H9 (cell line): ENCODE results near the gene OBI1. TPM values are rescaled to one million over a fixed set of nuclear protein-coding genes. Genes with fewer than 3 reads are reported as not detected.

Experiments
- DNase-seq: peaks from one replicate; pipeline ENCODE4 v3.0.0-alpha.2; 2017
- H2AFZ ChIP-seq: one replicate; pipeline ENCODE4 v1.6.1; 2013; ENCODE audit warnings: mild to moderate bottlenecking, low read length, control low read depth, moderate library complexity
- H2AK5ac ChIP-seq: 2 replicates; pipeline ENCODE4 v1.6.1; 2013; ENCODE audit warnings: low read length, control low read depth, mixed read lengths; ENCODE audit not compliant: insufficient read length
- H2BK120ac ChIP-seq: one replicate; pipeline ENCODE4 v1.6.1; 2013; ENCODE audit warnings: low read depth, mild to moderate bottlenecking, low read length, control low read depth, inconsistent platforms; ENCODE audit not compliant: poor library complexity, severe bottlenecking
- H2BK12ac ChIP-seq: 2 replicates; pipeline ENCODE4 v1.6.1; 2013; ENCODE audit warnings: low read length, control low read depth, mixed read lengths, low read depth; ENCODE audit not compliant: insufficient read length
- H2BK15ac ChIP-seq: 2 replicates; pipeline ENCODE4 v1.6.1; 2013; ENCODE audit warnings: low read depth, low read length, control low read depth
- H2BK20ac ChIP-seq: one replicate; pipeline ENCODE4 v1.6.1; 2013; ENCODE audit warnings: low read depth, mild to moderate bottlenecking, low read length, control low read depth, inconsistent platforms; ENCODE audit not compliant: poor library complexity, severe bottlenecking
- H2BK5ac ChIP-seq: 2 replicates; pipeline ENCODE4 v1.6.1; 2013; ENCODE audit warnings: low read length, control low read depth, mixed read lengths; ENCODE audit not compliant: insufficient read length
- H3K14ac ChIP-seq: 2 replicates; pipeline ENCODE4 v1.6.1; 2013; ENCODE audit warnings: low read length, control low read depth; ENCODE audit not compliant: insufficient read depth
- H3K18ac ChIP-seq: 2 replicates; pipeline ENCODE4 v1.6.1; 2013; ENCODE audit warnings: low read depth, mild to moderate bottlenecking, mixed read lengths, low read length, control low read depth; ENCODE audit not compliant: insufficient read length
- H3K23ac ChIP-seq: 2 replicates; pipeline ENCODE4 v1.6.1; 2013; ENCODE audit warnings: low read length, control low read depth, mixed read lengths, low read depth; ENCODE audit not compliant: insufficient read length
- H3K23me2 ChIP-seq: 2 replicates; pipeline ENCODE4 v1.6.1; 2013; ENCODE audit warnings: low read depth, mild to moderate bottlenecking, mixed read lengths, low read length, control low read depth; ENCODE audit not compliant: insufficient read length, poor library complexity, severe bottlenecking
- H3K27ac ChIP-seq: 2 replicates; pipeline ENCODE4 v1.5.1; 2013; ENCODE audit warnings: low read length, control low read depth, mixed read lengths, low read depth; ENCODE audit not compliant: insufficient read length
- H3K27me3 ChIP-seq: 2 replicates; pipeline ENCODE4 v1.6.1; 2013; ENCODE audit warnings: low read length, control low read depth, inconsistent platforms; ENCODE audit not compliant: insufficient read depth
- H3K4ac ChIP-seq: 2 replicates; pipeline ENCODE4 v1.6.1; 2013; ENCODE audit warnings: low read depth, mild to moderate bottlenecking, control low read depth, inconsistent platforms, low read length, moderate library complexity
- H3K4me1 ChIP-seq: 2 replicates; pipeline ENCODE4 v1.6.1; 2013; ENCODE audit warnings: low read length, control low read depth, inconsistent platforms; ENCODE audit not compliant: insufficient read depth
- H3K4me2 ChIP-seq: 2 replicates; pipeline ENCODE4 v1.6.1; 2013; ENCODE audit warnings: low read length, control low read depth, mixed read lengths; ENCODE audit not compliant: insufficient read length, insufficient read depth
- H3K56ac ChIP-seq: 2 replicates; pipeline ENCODE4 v1.6.1; 2013; ENCODE audit warnings: low read depth, mild to moderate bottlenecking, mixed read lengths, low read length, control low read depth; ENCODE audit not compliant: insufficient read length
- H3K79me1 ChIP-seq: 2 replicates; pipeline ENCODE4 v1.6.1; 2013; ENCODE audit warnings: low read depth, mild to moderate bottlenecking, moderate library complexity, low read length, control low read depth, inconsistent platforms; ENCODE audit not compliant: insufficient read depth, poor library complexity, severe bottlenecking
- H3K79me2 ChIP-seq: 2 replicates; pipeline ENCODE4 v1.6.1; 2013; ENCODE audit warnings: low read length, control low read depth, inconsistent platforms; ENCODE audit not compliant: insufficient read depth
- H3K9ac ChIP-seq: 2 replicates; pipeline ENCODE4 v1.6.1; 2013; ENCODE audit warnings: low read length, control low read depth, mixed read lengths; ENCODE audit not compliant: insufficient read length; ENCODE audit errors: extremely low read depth
- H3K9me3 ChIP-seq: one replicate; pipeline ENCODE4 v1.6.1; 2013; ENCODE audit warnings: low read depth, low read length, inconsistent platforms; ENCODE audit not compliant: control insufficient read depth
- H3T11ph ChIP-seq: one replicate; pipeline ENCODE4 v1.6.1; 2013; ENCODE audit warnings: mild to moderate bottlenecking, low read length, control low read depth, inconsistent platforms
- H4K20me1 ChIP-seq: one replicate; pipeline ENCODE4 v1.6.1; 2013; ENCODE audit not compliant: control insufficient read depth, insufficient read length, insufficient read depth
- H4K5ac ChIP-seq: 2 replicates; pipeline ENCODE4 v1.6.1; 2013; ENCODE audit warnings: low read depth, mild to moderate bottlenecking, mixed read lengths, low read length, control low read depth; ENCODE audit not compliant: insufficient read length
- H4K8ac ChIP-seq: replicated peaks from 2 replicates; pipeline ENCODE4 v1.6.1; 2013; ENCODE audit warnings: low read length, control low read depth, mixed read lengths, low read depth; ENCODE audit not compliant: insufficient read length
- H4K91ac ChIP-seq: 2 replicates; pipeline ENCODE4 v1.6.1; 2013; ENCODE audit warnings: low read depth, mild to moderate bottlenecking, moderate library complexity, mixed read lengths, low read length, control low read depth; ENCODE audit not compliant: insufficient read length
- H3K27ac Mint-ChIP-seq, 3 experiments: 2 replicates in 2 of 3; 3 replicates in 1 of 3; pipeline ENCODE4 v1.8.0; 2020 to 2021; ENCODE audit warnings: mixed read lengths in 3 of 3, mild to moderate bottlenecking in 1 of 3, moderate library complexity in 1 of 3
- H3K27me3 Mint-ChIP-seq: 2 replicates; pipeline ENCODE4 v1.8.0; 2021; ENCODE audit warnings: low read depth, mild to moderate bottlenecking, moderate library complexity, mixed read lengths
- H3K36me3 Mint-ChIP-seq, 3 experiments: 2 replicates in 2 of 3; 3 replicates in 1 of 3; pipeline ENCODE4 v1.8.0; 2020 to 2021; ENCODE audit warnings: low read depth in 3 of 3, mixed read lengths in 3 of 3; ENCODE audit not compliant: insufficient read depth in 1 of 3
- H3K4me1 Mint-ChIP-seq, 2 experiments: 2 replicates each; pipeline ENCODE4 v1.8.0; 2020; ENCODE audit warnings: mixed read lengths in 2 of 2
- H3K4me3 Mint-ChIP-seq, 2 experiments: 2 replicates in 1 of 2; 3 replicates in 1 of 2; pipeline ENCODE4 v1.8.0; 2020 to 2021; ENCODE audit warnings: mild to moderate bottlenecking in 2 of 2, mixed read lengths in 2 of 2, moderate library complexity in 1 of 2
- H3K9me3 Mint-ChIP-seq, 2 experiments: 2 replicates in 1 of 2; 3 replicates in 1 of 2; pipeline ENCODE4 v1.8.0; 2020; ENCODE audit warnings: mild to moderate bottlenecking in 2 of 2, mixed read lengths in 2 of 2, moderate library complexity in 1 of 2
- CTCF ChIP-seq: fragments of 200-600 bp; sonication (generic); conservative IDR thresholded peaks from 3 replicates; pipeline ENCODE4 v1.8.0; 2021; ENCODE audit warnings: antibody characterized with exemption, mild to moderate bottlenecking
- WGBS: extraction: QIAGEN DNeasy Blood & Tissue Kit; methylation state at CpG from one replicate; pipeline ENCODE4 v1.1.7; 2013; ENCODE audit warnings: missing lambda C conversion rate, low lambda C conversion rate, mixed read lengths; ENCODE audit not compliant: insufficient read length; ENCODE audit errors: extremely low coverage; 5-methylcytosine and 5-hydroxymethylcytosine counted together
- total RNA-seq: library from RNA; stranded (reverse); gene quantifications from 2 replicates; pipeline ENCODE4 v1.2.1, GENCODE V29; 2021

The OBI1 gene
- total RNA-seq, 1 experiment from 2014 or later = 24.4 TPM

GRCh38 chr13:78659450-78659730 is 435 bp upstream of the OBI1 start:
- Histone ChIP-seq H3K14ac (no peak overlapping the region), H3K79me2 (peaks cover 7% of the 10 kb centered on the region; the same call in 1 of the 2 replicates), H3T11ph (no peak overlapping the region), H2AFZ (no peak overlapping the region), H3K4ac (no peak overlapping the region), H2BK12ac (no peak overlapping the region), H2BK15ac (no peak overlapping the region), H2BK120ac (no peak overlapping the region), H3K4me1 (peaks cover 4% of the 10 kb centered on the region), H3K4me2 (peak overlapping the region; percentile 92), H3K9ac (no peak overlapping the region), H4K20me1 (peaks cover 4% of the 10 kb centered on the region), H3K79me1 (peaks cover under 1% of the 10 kb centered on the region), H4K5ac (no peak overlapping the region), H2BK5ac (no peak overlapping the region), H4K8ac (no peak overlapping the region), H3K23me2 (peaks cover 4% of the 10 kb centered on the region), H3K18ac (no peak overlapping the region), H3K56ac (no peak overlapping the region), H3K9me3 (no peaks in the 10 kb centered on the region), H3K27me3 (peaks cover 4% of the 10 kb centered on the region; the same call in 1 of the 2 replicates), H4K91ac (no peak overlapping the region), H3K27ac (no peak overlapping the region), H2BK20ac (no peak overlapping the region), H3K23ac (no peak overlapping the region), H2AK5ac (no peak overlapping the region)
- peak overlapping the region; percentile 12 to 90; a peak in 2 of 5 replicates for H3K4me3 Mint-ChIP-seq
- peaks cover 0 to 15% (median 12%) of the 10 kb centered on the region in 3 experiments; a peak in 4 of 7 replicates for H3K36me3 Mint-ChIP-seq
- H3K27me3 Mint-ChIP-seq = peaks cover 61% of the 10 kb centered on the region
- peaks cover 42 to 50% of the 10 kb centered on the region in 2 experiments for H3K4me1 Mint-ChIP-seq
- no peaks in the 10 kb centered on the region; a peak in 1 of 5 replicates for H3K9me3 Mint-ChIP-seq
- WGBS = no CpG with 5 or more reads among the region's 8 CpGs
- H3K27ac Mint-ChIP-seq = no peak overlapping the region
- no peak for TF ChIP-seq CTCF
- DNase-seq = no peak
